Measurements from ENCODE around the gene APBA3. TPM values are rescaled to one million over a fixed set of nuclear protein-coding genes. Genes with fewer than 3 reads are reported as not detected.
"Not testable (repeated sequence)": the region's sequence is repeated elsewhere in the genome, so short reads cannot be mapped to it uniquely, and the experiment has no call there.

Gene APBA3
- total RNA-seq, 1 donor from 2014 or later, result 18.2 TPM

DNA sequence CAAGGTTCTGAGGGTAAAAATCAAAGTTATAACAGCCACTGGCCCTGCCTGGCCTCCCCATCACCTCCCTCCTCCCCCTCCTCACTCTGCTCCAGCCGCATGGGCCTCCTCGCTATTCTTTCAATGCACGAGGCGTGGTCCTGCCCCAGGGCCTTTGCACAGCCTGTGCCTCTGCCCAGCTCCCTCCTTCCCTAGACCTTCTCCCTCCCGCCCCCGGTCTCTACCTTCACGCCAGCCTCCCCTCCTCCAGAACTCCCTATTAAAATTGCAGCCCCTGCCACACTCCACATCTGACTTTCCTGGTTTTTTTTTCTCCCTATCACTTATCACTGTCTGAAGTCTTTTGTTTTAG is 7.2 kb upstream of the APBA3 start:
- Histone ChIP-seq H3K27ac (no peak overlapping the region), H3K4me1 (peaks cover 4% of the 10 kb centered on the region), H3K36me3 (peaks cover 47% of the 10 kb centered on the region), H3K9me3 (no peaks in the 10 kb centered on the region), H3K4me3 (no peak overlapping the region), H3K27me3 (ENCODE audit: low read depth) (no peaks in the 10 kb centered on the region)
- no peak for ATAC-seq
- intact Hi-C loops (cut with DNase I), result no loop called here
- TF ChIP-seq CTCF (IDR thresholded peaks at IDR 0.05), result no peak
- DNase-seq, result no peak

- DNase-seq (no peak), ATAC-seq (no peak)
- Histone ChIP-seq H3K4me3 (no peak overlapping the region), H3K9me3 (no peaks in the 10 kb centered on the region), H3K36me3 (peaks cover 47% of the 10 kb centered on the region), H3K27me3 (ENCODE audit: low read depth) (no peaks in the 10 kb centered on the region), H3K27ac (no peak overlapping the region), H3K4me1 (peaks cover 9% of the 10 kb centered on the region)
- intact Hi-C loops (cut with DNase I), result no loop called here
- no peak for TF ChIP-seq CTCF (IDR thresholded peaks at IDR 0.05)
Observed at GRCh38 chr19:3768015-3768747, 6.7 kb upstream of the APBA3 start.

- H3K27ac ChIP-seq, result no peak overlapping the region
- H3K9me3 ChIP-seq, result no peaks in the 10 kb centered on the region
- H3K4me3 ChIP-seq, result no peak overlapping the region
- H3K27me3 ChIP-seq (ENCODE audit: low read depth), result no peaks in the 10 kb centered on the region
- peaks cover 47% of the 10 kb centered on the region for H3K36me3 ChIP-seq
- no peak for TF ChIP-seq CTCF (IDR thresholded peaks at IDR 0.05)
- peaks cover 13% of the 10 kb centered on the region for H3K4me1 ChIP-seq
- DNase-seq (no peak), ATAC-seq (no peak)
- intact Hi-C loops (cut with DNase I), result no loop called here
Observed at GRCh38 chr19:3767050-3767449, 5.6 kb upstream of the APBA3 start.

DNA sequence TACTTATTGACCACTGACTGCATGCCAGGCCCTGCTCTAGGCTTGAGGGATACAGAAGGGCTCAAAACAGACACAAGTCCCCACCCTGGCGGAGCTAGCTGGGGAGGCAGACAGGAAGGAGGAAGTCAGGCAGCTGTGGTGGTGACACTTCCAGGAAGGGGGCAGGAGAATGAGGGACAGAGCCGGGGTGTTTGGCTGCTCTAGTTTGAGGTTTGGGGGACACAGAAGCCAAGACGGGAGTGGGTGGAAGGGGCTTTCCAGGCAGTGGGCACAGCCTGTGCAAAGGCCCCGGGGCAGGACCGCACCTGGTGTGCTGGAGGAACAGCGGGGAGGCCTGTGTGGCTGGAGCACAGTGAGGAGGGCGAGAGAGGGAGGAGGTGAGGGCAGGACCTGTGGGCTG is 5.0 kb upstream of the APBA3 start:
- intact Hi-C loops (cut with DNase I), result no loop called here
- peaks cover 47% of the 10 kb centered on the region for H3K36me3 ChIP-seq
- H3K27me3 ChIP-seq (ENCODE audit: low read depth), result no peaks in the 10 kb centered on the region
- no peaks in the 10 kb centered on the region for H3K9me3 ChIP-seq
- H3K4me1 ChIP-seq, result peaks cover 18% of the 10 kb centered on the region
- ATAC-seq (no peak), DNase-seq (no peak)
- H3K27ac ChIP-seq, result no peak overlapping the region
- H3K4me3 ChIP-seq, result no peak overlapping the region
- TF ChIP-seq CTCF (IDR thresholded peaks at IDR 0.05), result no peak

DNA sequence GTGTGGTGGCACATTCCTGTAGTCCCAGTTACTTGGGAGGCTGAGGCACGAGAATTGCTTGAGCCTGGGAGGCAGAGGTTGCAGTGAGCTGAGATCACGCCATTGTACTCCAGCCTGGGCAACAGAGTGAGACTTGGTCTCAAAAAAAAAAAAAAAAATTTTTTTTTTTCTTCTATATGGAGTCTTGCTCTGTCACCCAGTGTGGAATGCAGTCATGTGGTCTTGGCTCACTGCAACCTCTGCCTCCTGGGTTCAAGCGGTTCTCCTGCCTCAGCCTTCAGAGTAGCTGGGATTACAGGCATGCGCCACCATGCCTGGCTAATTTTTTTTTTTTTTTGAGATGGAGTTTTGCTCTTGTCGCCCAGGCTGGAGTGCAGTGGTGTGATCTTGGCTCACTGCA is 4.3 kb upstream of the APBA3 start:
- DNase-seq; intact Hi-C loops (cut with DNase I); H3K27me3 ChIP-seq (ENCODE audit: low read depth); H3K4me3 ChIP-seq; H3K27ac ChIP-seq; H3K9me3 ChIP-seq; ATAC-seq: not testable (repeated sequence)
- Histone ChIP-seq H3K36me3 (peaks cover 47% of the 10 kb centered on the region), H3K4me1 (peaks cover 21% of the 10 kb centered on the region)

GRCh38 chr19:3765121-3765520 is 3.6 kb upstream of the APBA3 start:
- intact Hi-C loops (cut with DNase I), result no loop called here
- Histone ChIP-seq H3K27me3 (ENCODE audit: low read depth) (no peaks in the 10 kb centered on the region), H3K9me3 (no peaks in the 10 kb centered on the region), H3K27ac (no peak overlapping the region), H3K36me3 (peaks cover 47% of the 10 kb centered on the region), H3K4me3 (no peak overlapping the region), H3K4me1 (peaks cover 27% of the 10 kb centered on the region)
- DNase-seq (no peak), ATAC-seq (no peak)
- no peak for TF ChIP-seq CTCF (IDR thresholded peaks at IDR 0.05)
